SU-DHL-6 (cell line): Measurements from ENCODE around the gene PTPRQ.
A peak's percentile ranks its signal among the peaks of the same experiment; 100 is the strongest.

Experiments
- H2AFZ ChIP-seq: fragments of 200-600 bp; sonication (generic); 2 replicates; pipeline ENCODE4 v1.6.1; 2014; ENCODE audit warnings: low read depth, mild to moderate bottlenecking, moderate library complexity, mixed read lengths, antibody characterized with exemption, low read length; ENCODE audit not compliant: severe bottlenecking
- H3F3A ChIP-seq: fragments of 200-600 bp; shearing (Covaris generic); 2 replicates; pipeline ENCODE4 v1.6.0; 2016; ENCODE audit warnings: antibody characterized with exemption, mild to moderate bottlenecking; ENCODE audit not compliant: insufficient read depth
- H3K27ac ChIP-seq: fragments of 200-600 bp; sonication (generic); 2 replicates; pipeline ENCODE4 v1.5.1; 2016; ENCODE audit warnings: low read depth, mild to moderate bottlenecking, low read length, moderate library complexity, mixed read lengths
- H3K27me3 ChIP-seq: fragments of 200-600 bp; sonication (generic), shearing (Covaris generic); 2 replicates; pipeline ENCODE4 v1.6.0; 2014; ENCODE audit warnings: mild to moderate bottlenecking, low read length
- H3K36me3 ChIP-seq: fragments of 200-600 bp; sonication (generic); 2 replicates; pipeline ENCODE4 v1.6.1; 2014; ENCODE audit warnings: mild to moderate bottlenecking, low read length, mixed read lengths
- H3K4me2 ChIP-seq: fragments of 300-600, 200-600 bp; shearing (Covaris generic), sonication (generic); 2 replicates; pipeline ENCODE4 v1.6.0; 2014; ENCODE audit warnings: low read length, low read depth, mild to moderate bottlenecking; ENCODE audit not compliant: poor library complexity, severe bottlenecking
- H3K4me3 ChIP-seq: fragments of 200-600 bp; sonication (generic); 2 replicates; pipeline ENCODE4 v1.5.1; 2014; ENCODE audit warnings: antibody characterized with exemption, low read length, mild to moderate bottlenecking, mixed read lengths; ENCODE audit not compliant: insufficient read depth, poor library complexity, severe bottlenecking
- H3K79me2 ChIP-seq: fragments of 200-600 bp; sonication (generic); 2 replicates; pipeline ENCODE4 v1.6.1; 2014; ENCODE audit warnings: mild to moderate bottlenecking, low read length, moderate library complexity; ENCODE audit not compliant: insufficient read depth
- H3K9ac ChIP-seq: fragments of 200-600 bp; sonication (generic); 2 replicates; pipeline ENCODE4 v1.7.0; 2014; ENCODE audit warnings: mild to moderate bottlenecking, low read length
- H3K9me2 ChIP-seq: fragments of 200-600 bp; sonication (generic); replicated peaks from 2 replicates; pipeline ENCODE4 v1.6.1; 2014; ENCODE audit warnings: low read length; ENCODE audit not compliant: insufficient read depth
- H3K9me3 ChIP-seq: fragments of 200-600 bp; sonication (generic); 2 replicates; pipeline ENCODE4 v1.6.1; 2014; ENCODE audit warnings: low read length, mixed read lengths; ENCODE audit not compliant: insufficient read depth
- H4K20me1 ChIP-seq: fragments of 200-600 bp; sonication (generic); 2 replicates; pipeline ENCODE4 v1.6.1; 2014; ENCODE audit warnings: low read depth, mild to moderate bottlenecking, antibody characterized with exemption, low read length, moderate library complexity, mixed read lengths
- EZH2phosphoT487 ChIP-seq: fragments of 200-600 bp; sonication (generic), shearing (Covaris generic); conservative IDR thresholded peaks from 2 replicates; pipeline ENCODE4 v1.6.1; 2018; ENCODE audit warnings: mild to moderate bottlenecking, antibody characterized with exemption, low read length, moderate library complexity, mixed read lengths
- TF ChIP-seq, protein P1 (sequence below): fragments of 200-600 bp; sonication (generic); IDR thresholded peaks from one replicate; pipeline ENCODE4 v1.5.1; 2017; ENCODE audit warnings: antibody characterized with exemption, mild to moderate bottlenecking, low read length, moderate library complexity; ENCODE audit not compliant: insufficient read depth, poor library complexity, severe bottlenecking

PTPRQ gene

DNA sequence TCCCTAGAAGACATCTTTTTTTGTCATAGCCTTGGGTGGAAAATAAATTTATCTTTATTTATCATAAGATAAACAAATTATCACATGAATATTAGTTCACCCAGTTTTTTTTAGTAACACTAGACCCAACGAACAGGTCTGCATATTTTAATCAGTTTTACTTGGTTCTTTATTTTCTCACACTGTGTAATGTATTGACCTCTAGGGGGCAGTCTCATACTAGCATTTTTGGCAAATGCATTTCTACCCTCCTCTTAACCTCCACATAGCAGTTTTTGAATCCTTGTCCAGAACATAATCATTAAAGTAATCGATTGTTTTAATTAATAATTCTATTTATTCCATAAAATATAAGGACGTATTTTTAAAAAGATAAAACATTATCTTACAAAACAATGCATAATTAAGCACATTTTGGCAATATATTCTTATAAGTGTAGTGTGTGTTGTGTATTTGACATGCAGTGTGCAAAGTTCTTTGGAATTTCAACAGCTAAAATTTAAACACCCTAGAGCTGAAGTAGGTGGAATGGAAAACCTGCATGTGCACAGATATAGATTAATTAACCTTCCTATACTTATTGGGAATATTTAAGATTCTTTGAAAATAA lies 31.6 kb upstream of the PTPRQ start:
- TF ChIP-seq, protein P1, sequence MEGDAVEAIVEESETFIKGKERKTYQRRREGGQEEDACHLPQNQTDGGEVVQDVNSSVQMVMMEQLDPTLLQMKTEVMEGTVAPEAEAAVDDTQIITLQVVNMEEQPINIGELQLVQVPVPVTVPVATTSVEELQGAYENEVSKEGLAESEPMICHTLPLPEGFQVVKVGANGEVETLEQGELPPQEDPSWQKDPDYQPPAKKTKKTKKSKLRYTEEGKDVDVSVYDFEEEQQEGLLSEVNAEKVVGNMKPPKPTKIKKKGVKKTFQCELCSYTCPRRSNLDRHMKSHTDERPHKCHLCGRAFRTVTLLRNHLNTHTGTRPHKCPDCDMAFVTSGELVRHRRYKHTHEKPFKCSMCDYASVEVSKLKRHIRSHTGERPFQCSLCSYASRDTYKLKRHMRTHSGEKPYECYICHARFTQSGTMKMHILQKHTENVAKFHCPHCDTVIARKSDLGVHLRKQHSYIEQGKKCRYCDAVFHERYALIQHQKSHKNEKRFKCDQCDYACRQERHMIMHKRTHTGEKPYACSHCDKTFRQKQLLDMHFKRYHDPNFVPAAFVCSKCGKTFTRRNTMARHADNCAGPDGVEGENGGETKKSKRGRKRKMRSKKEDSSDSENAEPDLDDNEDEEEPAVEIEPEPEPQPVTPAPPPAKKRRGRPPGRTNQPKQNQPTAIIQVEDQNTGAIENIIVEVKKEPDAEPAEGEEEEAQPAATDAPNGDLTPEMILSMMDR = peak; percentile 50
- TF ChIP-seq EZH2phosphoT487 = no peak
- no peak overlapping the region for H3K4me2 ChIP-seq
- H3K27ac ChIP-seq = no peak overlapping the region
- no peak overlapping the region for H2AFZ ChIP-seq
- no peaks in the 10 kb centered on the region for H3K79me2 ChIP-seq
- H3K36me3 ChIP-seq = no peaks in the 10 kb centered on the region
- no peaks in the 10 kb centered on the region for H3K9me3 ChIP-seq
- no peak overlapping the region for H3K9ac ChIP-seq
- H3K4me3 ChIP-seq = no peak overlapping the region
- H3K9me2 ChIP-seq = no peaks in the 10 kb centered on the region
- H3K27me3 ChIP-seq = no peaks in the 10 kb centered on the region
- no peaks in the 10 kb centered on the region for H4K20me1 ChIP-seq
- H3F3A ChIP-seq = no peaks in the 10 kb centered on the region

DNA sequence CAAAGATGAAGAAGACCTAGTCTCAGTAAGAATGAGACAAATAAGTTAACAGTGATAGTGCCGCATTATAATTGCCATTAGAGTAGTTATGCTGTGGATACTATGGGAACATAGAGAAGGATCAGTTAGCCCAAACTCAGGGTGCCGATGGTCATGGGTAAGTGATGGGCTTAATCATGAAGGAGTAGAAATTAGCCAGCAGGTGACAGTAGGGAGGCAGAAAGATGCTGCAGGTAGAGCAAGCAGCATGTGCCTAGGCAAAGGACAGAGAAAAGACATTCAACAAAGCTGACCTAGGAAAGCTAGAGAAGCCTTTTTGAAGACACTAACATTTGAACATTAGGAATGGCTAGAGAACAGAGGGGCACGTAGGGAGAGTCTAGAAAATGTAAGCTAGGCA lies 30.6 kb upstream of the PTPRQ start:
- Histone ChIP-seq H2AFZ (no peak overlapping the region), H3K9me3 (no peaks in the 10 kb centered on the region), H3K9me2 (no peaks in the 10 kb centered on the region), H3K27ac (no peak overlapping the region), H3K9ac (no peak overlapping the region), H3K79me2 (no peaks in the 10 kb centered on the region), H4K20me1 (no peaks in the 10 kb centered on the region), H3K36me3 (no peaks in the 10 kb centered on the region), H3K4me3 (no peak overlapping the region), H3F3A (no peaks in the 10 kb centered on the region), H3K27me3 (no peaks in the 10 kb centered on the region), H3K4me2 (no peak overlapping the region)
- no peak for TF ChIP-seq EZH2phosphoT487
- TF ChIP-seq, protein P1 = no peak

DNA sequence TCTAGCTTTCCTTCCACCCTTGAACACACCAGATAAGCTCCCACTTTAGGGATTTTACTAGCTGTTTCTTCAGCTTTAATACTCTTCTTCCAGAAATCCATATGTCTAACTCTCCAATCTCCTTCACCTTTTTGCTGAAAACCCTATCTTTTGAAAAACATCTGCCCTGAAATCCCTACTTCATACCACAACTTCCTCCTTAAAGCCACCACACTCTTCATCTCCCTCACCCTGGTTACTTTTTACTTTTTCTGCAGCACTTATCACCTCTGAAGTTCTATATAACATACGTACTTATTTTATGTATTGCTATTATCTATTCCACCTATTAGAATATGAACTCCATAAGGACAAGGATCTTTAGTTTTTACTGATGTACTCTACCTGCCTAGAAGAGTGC lies 28.6 kb upstream of the PTPRQ start:
- Histone ChIP-seq H3K36me3 (no peaks in the 10 kb centered on the region), H3K9ac (no peak overlapping the region), H3K27ac (no peak overlapping the region), H4K20me1 (no peaks in the 10 kb centered on the region), H3K4me3 (no peak overlapping the region), H3K4me2 (no peak overlapping the region), H3K9me3 (no peaks in the 10 kb centered on the region), H2AFZ (no peak overlapping the region), H3K27me3 (no peaks in the 10 kb centered on the region), H3F3A (no peaks in the 10 kb centered on the region), H3K79me2 (no peaks in the 10 kb centered on the region), H3K9me2 (no peaks in the 10 kb centered on the region)
- no peak for TF ChIP-seq EZH2phosphoT487

DNA sequence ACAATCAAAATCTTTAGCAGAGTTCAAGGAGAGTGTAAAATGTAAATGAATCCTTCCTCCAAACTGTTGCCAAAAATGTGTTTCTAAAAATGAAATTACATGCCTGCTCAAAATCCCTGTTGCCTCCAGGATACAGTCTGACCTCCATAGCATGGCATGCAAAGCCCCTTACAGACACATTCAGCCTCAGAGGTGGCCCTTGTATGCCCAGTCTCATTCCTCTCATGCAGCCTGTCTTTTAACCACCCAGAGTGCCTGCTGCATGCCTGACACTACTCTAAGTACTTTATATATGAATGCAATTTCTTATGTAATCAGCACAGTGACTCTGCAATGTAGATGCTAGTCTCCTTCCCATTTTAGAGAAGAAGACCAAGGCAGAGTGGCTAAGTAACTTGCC lies 24.4 kb upstream of the PTPRQ start:
- no peaks in the 10 kb centered on the region for H3K27me3 ChIP-seq
- TF ChIP-seq EZH2phosphoT487 = no peak
- TF ChIP-seq, protein P1 = no peak
- no peak overlapping the region for H3K4me3 ChIP-seq
- no peaks in the 10 kb centered on the region for H3K9me2 ChIP-seq
- H3K79me2 ChIP-seq = no peaks in the 10 kb centered on the region
- H3K9ac ChIP-seq = no peak overlapping the region
- H2AFZ ChIP-seq = no peak overlapping the region
- no peaks in the 10 kb centered on the region for H3F3A ChIP-seq
- H4K20me1 ChIP-seq = no peaks in the 10 kb centered on the region
- no peak overlapping the region for H3K4me2 ChIP-seq
- H3K27ac ChIP-seq = no peak overlapping the region
- no peaks in the 10 kb centered on the region for H3K36me3 ChIP-seq
- no peaks in the 10 kb centered on the region for H3K9me3 ChIP-seq
